ENCODE measurements around the gene FOXRED2.
"Not testable (repeated sequence)": the region's sequence is repeated elsewhere in the genome, so short reads cannot be mapped to it uniquely, and the experiment has no call there.

FOXRED2 gene

DNA sequence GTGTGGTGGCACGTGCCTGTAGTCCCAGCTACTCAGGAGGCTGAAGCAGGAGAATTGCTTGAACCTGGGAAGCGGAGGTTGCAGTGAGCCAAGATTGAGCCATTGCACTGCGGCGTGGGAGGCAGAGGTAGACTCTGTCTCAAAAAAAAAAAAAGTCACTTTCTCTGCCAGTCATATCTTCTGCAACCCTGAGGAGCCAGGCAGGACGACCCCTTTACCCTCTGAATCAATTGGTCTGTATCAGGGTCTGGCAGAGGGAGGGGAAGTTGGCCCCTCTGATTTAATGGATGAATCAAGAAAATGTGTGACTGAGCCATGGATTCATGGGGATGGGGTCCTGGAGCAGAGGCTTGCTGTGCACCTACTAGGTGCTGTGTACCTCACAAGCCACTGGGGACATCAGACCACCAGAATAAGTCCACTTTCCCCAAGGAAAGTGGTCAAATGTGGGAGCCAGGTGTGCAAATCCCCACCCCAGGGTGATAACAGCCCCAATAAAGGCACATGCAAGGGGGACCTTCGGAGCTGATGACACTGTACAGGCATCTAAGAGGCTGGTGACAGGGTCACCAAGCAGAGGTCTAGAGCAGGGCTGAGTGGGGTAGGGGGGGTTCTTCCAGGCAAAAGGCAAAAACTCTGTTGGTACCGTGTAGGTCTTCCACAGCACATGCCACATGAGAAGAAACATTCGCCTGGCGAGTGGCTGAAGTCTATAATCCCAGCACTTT is 54.4 kb downstream of the FOXRED2 start:
- Histone ChIP-seq H3K27me3 (no peaks in the 10 kb centered on the region), H3K4me3 (ENCODE audit: low read depth, low read length) (no peak overlapping the region), H3K36me3 (no peaks in the 10 kb centered on the region), H3K4me1 (no peaks in the 10 kb centered on the region), H3K9me3 (no peaks in the 10 kb centered on the region)
- TF ChIP-seq, protein P1, sequence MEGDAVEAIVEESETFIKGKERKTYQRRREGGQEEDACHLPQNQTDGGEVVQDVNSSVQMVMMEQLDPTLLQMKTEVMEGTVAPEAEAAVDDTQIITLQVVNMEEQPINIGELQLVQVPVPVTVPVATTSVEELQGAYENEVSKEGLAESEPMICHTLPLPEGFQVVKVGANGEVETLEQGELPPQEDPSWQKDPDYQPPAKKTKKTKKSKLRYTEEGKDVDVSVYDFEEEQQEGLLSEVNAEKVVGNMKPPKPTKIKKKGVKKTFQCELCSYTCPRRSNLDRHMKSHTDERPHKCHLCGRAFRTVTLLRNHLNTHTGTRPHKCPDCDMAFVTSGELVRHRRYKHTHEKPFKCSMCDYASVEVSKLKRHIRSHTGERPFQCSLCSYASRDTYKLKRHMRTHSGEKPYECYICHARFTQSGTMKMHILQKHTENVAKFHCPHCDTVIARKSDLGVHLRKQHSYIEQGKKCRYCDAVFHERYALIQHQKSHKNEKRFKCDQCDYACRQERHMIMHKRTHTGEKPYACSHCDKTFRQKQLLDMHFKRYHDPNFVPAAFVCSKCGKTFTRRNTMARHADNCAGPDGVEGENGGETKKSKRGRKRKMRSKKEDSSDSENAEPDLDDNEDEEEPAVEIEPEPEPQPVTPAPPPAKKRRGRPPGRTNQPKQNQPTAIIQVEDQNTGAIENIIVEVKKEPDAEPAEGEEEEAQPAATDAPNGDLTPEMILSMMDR (IDR thresholded peaks at IDR 0.05; ENCODE audit: low read depth, low read length) = no peak
- no peak for DNase-seq

DNA sequence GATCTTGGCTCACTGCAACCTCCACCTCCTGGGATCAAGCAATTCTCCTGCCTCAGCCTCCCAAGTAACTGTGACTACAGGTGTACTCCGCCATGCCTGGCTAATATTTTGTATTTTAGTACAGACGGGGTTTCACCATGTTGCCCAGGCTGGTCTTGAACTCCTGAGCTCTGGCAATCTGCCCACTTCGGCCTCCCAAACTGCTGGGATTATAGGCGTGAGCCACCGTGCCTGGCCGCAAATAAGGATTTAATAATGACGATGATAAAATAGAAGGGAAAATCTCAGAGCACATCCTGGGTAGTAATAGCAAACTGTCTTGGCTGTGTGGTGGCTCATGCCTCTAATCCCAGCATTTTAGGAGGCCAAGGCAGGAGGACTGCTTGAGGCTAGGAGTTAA is 55.9 kb downstream of the FOXRED2 start:
- not testable (repeated sequence) for H3K4me1 ChIP-seq; H3K36me3 ChIP-seq; H3K9me3 ChIP-seq; H3K27me3 ChIP-seq; H3K4me3 ChIP-seq (ENCODE audit: low read depth, low read length); DNase-seq

DNA sequence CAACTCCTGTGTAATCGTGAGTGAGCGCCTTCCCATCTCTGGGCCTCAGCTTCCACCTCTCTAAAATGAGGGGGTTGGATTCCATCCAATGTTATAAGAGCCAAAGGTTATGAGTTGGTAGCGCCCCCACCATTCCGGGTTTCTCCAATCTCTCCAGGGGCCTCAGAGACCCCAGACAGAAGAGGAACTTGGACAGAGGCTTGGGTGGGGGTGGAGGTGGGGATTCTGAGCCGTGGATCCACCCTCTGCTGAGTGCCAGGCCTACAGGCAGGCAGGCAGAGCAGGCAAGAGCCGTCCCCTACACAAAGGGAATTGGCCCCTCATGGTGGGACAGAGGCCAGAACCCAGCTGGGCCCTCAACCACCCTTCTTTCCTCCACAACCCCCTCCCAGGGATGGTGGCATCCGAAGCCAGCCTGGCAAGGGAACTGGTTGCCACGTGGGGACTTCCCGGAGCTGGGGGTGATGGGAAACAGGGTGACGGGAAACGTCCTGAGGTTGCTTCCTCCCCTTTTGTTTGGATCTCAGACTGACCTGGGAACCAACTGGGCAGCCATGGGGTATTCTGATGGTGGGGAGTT is 57.2 kb downstream of the FOXRED2 start:
- TF ChIP-seq, protein P1 (IDR thresholded peaks at IDR 0.05; ENCODE audit: low read depth, low read length) = no peak
- H3K27me3 ChIP-seq = no peaks in the 10 kb centered on the region
- no peak for DNase-seq
- H3K4me1 ChIP-seq = no peaks in the 10 kb centered on the region
- H3K9me3 ChIP-seq = no peaks in the 10 kb centered on the region
- H3K36me3 ChIP-seq = no peaks in the 10 kb centered on the region
- H3K4me3 ChIP-seq (ENCODE audit: low read depth, low read length) = no peak overlapping the region

DNA sequence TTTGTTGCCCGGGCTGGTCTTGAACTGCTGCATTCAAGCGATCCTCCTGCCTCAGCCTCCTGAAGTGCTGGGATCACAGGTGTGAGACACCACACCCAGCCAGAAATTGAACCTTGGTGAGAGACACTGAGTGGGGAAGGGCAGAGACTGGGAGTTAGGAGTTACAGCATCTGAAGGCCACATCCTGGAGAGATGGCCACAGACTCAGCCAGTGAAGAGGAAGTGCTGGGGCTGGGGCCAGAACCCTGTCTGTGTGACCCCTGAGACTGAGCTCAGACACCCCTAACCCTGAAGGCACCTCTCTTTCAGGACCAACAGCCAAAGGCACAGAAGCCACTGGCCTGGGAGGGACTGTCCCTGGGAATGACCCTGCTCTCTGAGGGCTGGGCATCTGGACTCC is 59.2 kb downstream of the FOXRED2 start:
- H3K27me3 ChIP-seq = no peaks in the 10 kb centered on the region
- H3K4me1 ChIP-seq = no peaks in the 10 kb centered on the region
- TF ChIP-seq, protein P1 (IDR thresholded peaks at IDR 0.05; ENCODE audit: low read depth, low read length) = no peak
- no peaks in the 10 kb centered on the region for H3K36me3 ChIP-seq
- DNase-seq = no peak
- no peak overlapping the region for H3K4me3 ChIP-seq (ENCODE audit: low read depth, low read length)
- no peaks in the 10 kb centered on the region for H3K9me3 ChIP-seq

DNA sequence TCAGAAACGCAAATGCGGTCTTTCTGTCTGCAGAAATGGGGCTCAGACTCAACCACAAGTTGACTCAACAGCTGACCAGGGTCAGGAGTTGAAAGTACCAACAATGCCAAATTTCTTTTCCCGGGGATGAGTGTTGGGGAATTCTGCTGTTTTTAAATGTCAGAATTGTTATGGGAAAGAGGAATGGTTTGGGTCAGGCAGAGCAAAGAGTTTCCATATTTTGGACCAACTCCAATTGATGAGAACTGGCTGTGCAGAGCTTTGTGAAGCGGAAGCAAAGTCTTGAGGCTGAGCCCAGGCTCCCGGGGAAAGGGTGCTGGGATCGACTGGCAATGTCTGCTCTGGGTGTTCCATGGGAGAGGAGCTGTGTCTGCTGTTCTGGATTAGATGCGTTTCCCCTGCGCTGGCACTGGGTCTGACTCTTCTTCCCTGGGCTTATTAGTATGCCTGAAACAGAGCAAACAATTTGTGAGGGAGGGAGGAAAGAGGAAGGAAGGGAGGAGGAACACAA is 61.6 kb downstream of the FOXRED2 start:
- TF ChIP-seq, protein P1 (IDR thresholded peaks at IDR 0.05; ENCODE audit: low read depth, low read length) = no peak
- no peak for DNase-seq
- Histone ChIP-seq H3K4me1 (no peaks in the 10 kb centered on the region), H3K27me3 (no peaks in the 10 kb centered on the region), H3K9me3 (no peaks in the 10 kb centered on the region), H3K36me3 (no peaks in the 10 kb centered on the region), H3K4me3 (ENCODE audit: low read depth, low read length) (no peak overlapping the region)

DNA sequence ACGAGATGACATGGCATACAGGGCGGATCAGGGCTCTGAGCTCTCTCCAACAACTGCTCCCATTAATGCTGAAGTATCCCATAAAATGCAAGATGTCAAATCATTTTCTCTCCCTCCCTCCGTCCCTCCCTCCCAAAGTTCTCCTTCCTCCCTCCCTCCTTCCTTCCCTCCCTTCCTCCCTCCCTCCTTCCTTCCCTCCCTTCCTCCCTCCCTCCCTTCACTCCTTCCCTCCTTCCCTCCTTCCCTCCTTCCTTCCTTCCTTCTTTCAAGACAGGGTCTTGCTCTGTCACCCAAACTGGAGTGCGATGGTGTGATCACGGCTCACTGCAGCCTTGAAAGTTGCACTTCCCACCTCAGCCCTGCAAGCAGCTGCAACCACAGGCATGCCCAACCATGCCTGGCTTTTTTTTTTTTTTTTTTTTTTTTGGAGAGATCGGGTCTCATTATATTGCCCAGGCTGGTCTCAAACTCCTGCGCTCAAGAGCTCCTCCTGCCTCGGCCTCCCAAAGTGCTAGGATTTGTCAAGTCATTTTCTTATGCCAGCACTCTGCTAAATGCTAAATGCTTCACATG is 63.6 kb downstream of the FOXRED2 start:
- Histone ChIP-seq H3K27me3 (no peaks in the 10 kb centered on the region), H3K9me3 (no peaks in the 10 kb centered on the region), H3K4me3 (ENCODE audit: low read depth, low read length) (no peak overlapping the region), H3K4me1 (peaks cover 4% of the 10 kb centered on the region; the same call in 1 of the 2 replicates), H3K36me3 (no peaks in the 10 kb centered on the region)
- TF ChIP-seq, protein P1 (IDR thresholded peaks at IDR 0.05; ENCODE audit: low read depth, low read length) = no peak
- no peak for DNase-seq
